Duodenal mucosa (tissue), 2 donors: Measurements from ENCODE around the gene SLC49A3.

Experiments
- H3K27ac ChIP-seq: one replicate; pipeline ENCODE4 v1.7.0; 2013; ENCODE audit warnings: low read depth, low read length
- H3K27me3 ChIP-seq, 2 donors: one replicate each; pipeline ENCODE4 v1.7.0; 2013; ENCODE audit warnings: low read length in 2 of 2, control low read depth in 1 of 2; ENCODE audit not compliant: insufficient read depth in 2 of 2, control insufficient read depth in 1 of 2
- H3K36me3 ChIP-seq, 2 donors: one replicate each; pipeline ENCODE4 v1.7.0; 2013; ENCODE audit warnings: low read length in 2 of 2, control low read depth in 1 of 2; ENCODE audit not compliant: insufficient read depth in 2 of 2, control insufficient read depth in 1 of 2
- H3K4me1 ChIP-seq, 2 donors: one replicate each; pipeline ENCODE4 v1.7.0; 2013; ENCODE audit warnings: low read length in 2 of 2, control low read depth in 1 of 2; ENCODE audit not compliant: insufficient read depth in 2 of 2, control insufficient read depth in 1 of 2
- H3K4me3 ChIP-seq, 2 donors: one replicate each; pipeline ENCODE4 v1.7.0; 2013; ENCODE audit warnings: low read length in 2 of 2, low read depth in 1 of 2
- H3K9ac ChIP-seq, 2 donors: one replicate each; pipeline ENCODE4 v1.7.0; 2013; ENCODE audit warnings: low read length in 2 of 2, low read depth in 1 of 2
- H3K9me3 ChIP-seq, 2 donors: one replicate each; pipeline ENCODE4 v1.7.0; 2013; ENCODE audit warnings: low read length in 2 of 2, control low read depth in 1 of 2; ENCODE audit not compliant: control insufficient read depth in 1 of 2

The SLC49A3 gene

DNA sequence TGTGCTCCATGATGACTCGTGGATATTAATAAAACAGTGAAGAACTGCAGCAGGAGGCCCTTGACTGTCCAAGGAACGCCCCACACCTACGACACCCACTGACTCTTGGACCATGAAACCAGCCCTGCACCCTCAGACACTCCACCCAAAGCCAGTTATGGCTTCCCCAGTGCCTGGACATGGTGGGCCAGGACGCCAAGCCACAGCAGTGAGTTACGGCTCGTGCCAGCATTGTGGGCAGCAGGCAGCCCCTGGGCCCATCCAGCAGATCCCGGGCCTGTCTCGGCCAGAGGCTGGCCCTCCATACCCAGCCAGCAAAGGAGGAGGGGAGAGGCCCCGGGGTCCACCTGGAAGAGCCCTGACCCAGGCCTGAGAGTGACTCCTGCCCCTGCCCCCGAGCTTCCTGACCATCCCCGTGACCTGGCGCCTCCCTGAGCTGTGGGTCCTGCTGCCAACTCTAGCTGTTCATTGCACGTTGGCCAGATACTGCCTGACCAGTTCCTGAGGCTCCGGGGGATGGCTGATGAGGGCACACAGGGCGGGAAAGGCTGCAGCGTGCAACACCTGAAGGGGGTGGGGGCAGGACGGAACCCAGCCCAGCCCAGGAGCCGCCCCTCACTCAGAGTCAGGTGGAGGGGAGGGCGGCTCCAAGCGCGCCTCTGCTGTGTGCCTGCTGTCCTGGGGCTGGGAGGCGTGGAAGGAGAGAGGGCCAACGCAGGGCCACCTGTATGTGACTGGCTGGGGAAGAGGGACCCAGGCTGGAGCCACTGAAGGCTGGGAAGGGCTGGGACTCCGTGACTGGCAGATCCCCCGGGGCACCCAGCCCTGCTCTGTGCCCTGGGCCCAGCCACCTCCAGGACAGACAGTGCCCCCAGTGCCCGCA, 739 bp downstream of the SLC49A3 start:
- Histone ChIP-seq H3K27me3 (no peaks in the 10 kb centered on the region), H3K36me3 (no peaks in the 10 kb centered on the region), H3K27ac (peak overlapping the region; percentile 42), H3K9me3 (no peaks in the 10 kb centered on the region), H3K4me1 (peaks cover 41 to 45% of the 10 kb centered on the region in 2 donors), H3K4me3 (peak overlapping the region; percentile 58 to 64), H3K9ac (peak overlapping the region; percentile 58 to 60)

GRCh38 chr4:687048-687970, 1.6 kb downstream of the SLC49A3 start:
- H3K27me3 ChIP-seq = no peaks in the 10 kb centered on the region
- peak overlapping the region in 1 of 2 donors; percentile 47 for H3K9ac ChIP-seq
- peaks cover 50 to 54% of the 10 kb centered on the region in 2 donors for H3K4me1 ChIP-seq
- H3K4me3 ChIP-seq = peak overlapping the region; percentile 18 to 64
- H3K27ac ChIP-seq = peak overlapping the region; percentile 48
- H3K36me3 ChIP-seq = no peaks in the 10 kb centered on the region
- H3K9me3 ChIP-seq = no peaks in the 10 kb centered on the region

DNA sequence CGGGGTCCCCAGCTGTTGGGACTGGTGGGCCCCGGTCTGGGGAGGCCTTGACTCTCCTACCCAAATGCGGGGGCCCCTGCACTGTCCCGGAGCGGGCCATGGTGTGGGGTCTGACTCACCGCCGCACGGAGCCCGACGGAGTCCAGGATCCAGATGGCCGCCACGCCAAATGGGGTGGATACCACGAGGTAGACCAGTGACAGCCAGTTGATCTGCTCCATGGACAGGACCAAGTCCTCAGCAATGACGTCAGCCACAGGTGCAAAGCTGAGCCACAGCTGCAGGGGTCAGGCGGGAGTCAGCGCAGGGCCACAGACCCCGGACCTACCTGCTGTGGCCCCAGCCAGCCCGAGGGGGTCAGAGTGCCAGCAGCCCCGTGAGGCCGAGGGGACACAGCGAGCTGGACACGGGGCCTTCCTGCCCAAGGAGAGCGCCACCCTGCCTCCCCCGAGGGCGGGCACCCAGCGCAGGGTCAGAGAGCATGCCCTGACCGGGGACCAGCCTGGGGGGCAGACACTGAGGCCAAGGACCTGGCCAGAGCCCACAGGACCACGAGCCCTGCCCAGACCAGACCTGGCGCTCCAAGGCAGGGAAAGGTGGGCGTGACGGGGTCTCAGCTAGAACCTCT, 2.4 kb downstream of the SLC49A3 start:
- Histone ChIP-seq H3K9me3 (no peaks in the 10 kb centered on the region), H3K27ac (no peak overlapping the region), H3K27me3 (no peaks in the 10 kb centered on the region), H3K4me1 (peaks cover 54 to 60% of the 10 kb centered on the region in 2 donors), H3K4me3 (no peak overlapping the region), H3K36me3 (no peaks in the 10 kb centered on the region), H3K9ac (no peak overlapping the region)

- no peak overlapping the region for H3K9ac ChIP-seq
- H3K27ac ChIP-seq = no peak overlapping the region
- H3K27me3 ChIP-seq = no peaks in the 10 kb centered on the region
- peaks cover 54 to 61% of the 10 kb centered on the region in 2 donors for H3K4me1 ChIP-seq
- H3K9me3 ChIP-seq = no peaks in the 10 kb centered on the region
- no peak overlapping the region for H3K4me3 ChIP-seq
- no peaks in the 10 kb centered on the region for H3K36me3 ChIP-seq
Observed at GRCh38 chr4:685679-686412, 3.1 kb downstream of the SLC49A3 start.

- peaks cover 56 to 67% of the 10 kb centered on the region in 2 donors for H3K4me1 ChIP-seq
- no peaks in the 10 kb centered on the region for H3K9me3 ChIP-seq
- H3K27ac ChIP-seq = no peak overlapping the region
- H3K36me3 ChIP-seq = no peaks in the 10 kb centered on the region
- H3K4me3 ChIP-seq = no peak overlapping the region
- no peaks in the 10 kb centered on the region for H3K27me3 ChIP-seq
- no peak overlapping the region for H3K9ac ChIP-seq
Observed at GRCh38 chr4:684623-685327, 4.2 kb downstream of the SLC49A3 start.

DNA sequence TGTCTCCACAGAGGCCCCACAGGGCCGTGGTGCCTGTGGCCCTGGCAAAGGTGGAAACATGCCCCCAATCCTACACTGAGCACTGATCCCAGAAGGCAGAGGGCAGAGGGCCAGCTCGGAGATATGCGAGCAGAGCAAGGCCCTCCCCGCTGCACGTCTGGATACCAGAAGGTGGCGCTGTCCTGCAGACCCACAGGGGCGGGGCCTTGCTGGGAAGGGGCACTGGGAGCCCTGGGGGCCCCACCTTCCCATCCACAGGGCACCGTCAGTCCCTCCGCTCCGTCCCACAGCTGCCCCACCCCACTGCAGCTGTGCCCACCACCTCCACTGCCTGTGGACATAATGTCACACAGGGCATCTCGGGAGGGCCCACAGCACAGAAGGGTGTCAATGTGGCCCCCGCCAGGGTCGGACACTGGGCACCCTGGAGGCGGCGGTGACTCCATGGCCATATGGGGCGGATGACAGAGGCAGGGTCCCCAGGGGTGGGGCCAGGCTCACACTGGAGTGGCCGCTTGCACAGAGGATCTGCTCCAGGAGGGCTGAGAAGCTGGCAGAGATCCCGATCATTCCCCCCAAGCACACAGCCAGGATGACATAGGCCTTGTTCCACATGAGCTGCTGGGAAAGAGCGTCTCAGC, 4.8 kb downstream of the SLC49A3 start:
- no peaks in the 10 kb centered on the region for H3K27me3 ChIP-seq
- H3K36me3 ChIP-seq = no peaks in the 10 kb centered on the region
- H3K4me3 ChIP-seq = no peak overlapping the region
- H3K9ac ChIP-seq = no peak overlapping the region
- H3K4me1 ChIP-seq = peaks cover 50 to 61% of the 10 kb centered on the region in 2 donors
- no peaks in the 10 kb centered on the region for H3K9me3 ChIP-seq
- no peak overlapping the region for H3K27ac ChIP-seq

GRCh38 chr4:683247-683897, 5.6 kb downstream of the SLC49A3 start:
- no peak overlapping the region for H3K27ac ChIP-seq
- peaks cover 53 to 61% of the 10 kb centered on the region in 2 donors for H3K4me1 ChIP-seq
- no peak overlapping the region for H3K4me3 ChIP-seq
- no peaks in the 10 kb centered on the region for H3K36me3 ChIP-seq
- H3K27me3 ChIP-seq = no peaks in the 10 kb centered on the region
- H3K9me3 ChIP-seq = no peaks in the 10 kb centered on the region
- no peak overlapping the region for H3K9ac ChIP-seq

DNA sequence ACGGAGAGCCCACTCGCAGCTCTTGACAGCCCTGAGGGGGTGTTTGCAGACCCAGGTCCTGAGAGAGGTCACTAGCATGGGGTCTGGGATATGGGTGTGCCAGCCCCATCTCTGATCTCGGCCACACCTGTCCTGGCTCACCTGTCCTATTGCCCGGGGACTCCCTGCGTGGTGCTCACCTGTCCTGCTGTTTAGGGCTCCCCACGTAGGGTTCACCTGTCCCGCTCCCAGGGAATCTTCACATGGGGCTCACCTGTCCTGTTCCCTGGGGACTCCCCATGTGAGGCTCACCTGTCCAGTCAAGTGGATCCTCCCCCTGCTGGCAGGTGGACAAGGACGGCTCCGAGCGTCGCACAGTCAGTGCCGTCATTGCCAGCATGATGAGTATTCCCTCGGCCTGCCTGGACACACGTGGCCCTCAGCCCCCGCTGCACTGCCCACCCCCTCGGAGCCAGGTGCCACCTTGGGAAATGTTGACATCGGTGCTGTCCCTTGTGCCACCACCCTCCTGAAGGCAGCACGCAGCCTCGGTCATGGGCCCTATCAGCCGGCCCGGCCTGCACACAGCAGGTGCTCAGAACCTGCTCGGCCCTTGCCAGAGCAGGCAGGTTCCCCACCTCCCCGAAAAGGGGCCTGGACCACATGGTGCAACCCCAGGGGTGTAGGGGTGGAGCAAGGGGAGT, 6.3 kb downstream of the SLC49A3 start:
- H3K4me1 ChIP-seq = peaks cover 53 to 61% of the 10 kb centered on the region in 2 donors

More for the DNA sequence above, 6.3 kb downstream of the SLC49A3 start:
- Histone ChIP-seq H3K9ac (peak overlapping the region; percentile 12 to 54), H3K27ac (no peak overlapping the region), H3K4me3 (peak overlapping the region in 1 of 2 donors; percentile 48), H3K36me3 (no peaks in the 10 kb centered on the region), H3K9me3 (no peaks in the 10 kb centered on the region), H3K27me3 (no peaks in the 10 kb centered on the region)
